OCI-LY3 (cell line): ENCODE measurements around the gene MOB3B.

Experiments
- H2AFZ ChIP-seq: fragments of 200-600, 300-600 bp; shearing (Covaris generic); 2 replicates; pipeline ENCODE4 v1.6.0; 2014; ENCODE audit warnings: antibody characterized with exemption, low read depth, low read length
- H3K27ac ChIP-seq: fragments of 200-600, 300-600 bp; sonication (generic); 2 replicates; pipeline ENCODE4 v1.5.1; 2014; ENCODE audit warnings: mild to moderate bottlenecking, low read length, moderate library complexity, mixed read lengths
- H3K27me3 ChIP-seq: fragments of 200-600, 300-600 bp; sonication (generic); 2 replicates; pipeline ENCODE4 v1.6.1; 2014; ENCODE audit warnings: low read depth, low read length, mixed read lengths
- H3K36me3 ChIP-seq: fragments of 200-600, 300-600 bp; sonication (generic); replicated peaks from 2 replicates; pipeline ENCODE3; 2014; ENCODE audit warnings: low read depth, low read length, mixed read lengths
- H3K4me1 ChIP-seq: fragments of 300-600, 200-600 bp; sonication (generic); 2 replicates; pipeline ENCODE4 v1.6.1; 2014; ENCODE audit warnings: low read length, mixed read lengths
- H3K4me2 ChIP-seq: fragments of 200-600, 300-600 bp; sonication (generic); 2 replicates; pipeline ENCODE4 v1.6.1; 2014; ENCODE audit warnings: low read length, mixed read lengths
- H3K4me3 ChIP-seq: fragments of 300-600, 200-600 bp; sonication (generic); 2 replicates; pipeline ENCODE4 v1.5.1; 2014; ENCODE audit warnings: antibody characterized with exemption, mild to moderate bottlenecking, low read length, moderate library complexity
- H3K79me2 ChIP-seq: fragments of 300-600, 200-600 bp; shearing (Covaris generic); 2 replicates; pipeline ENCODE4 v1.6.1; 2014; ENCODE audit warnings: mild to moderate bottlenecking, low read length, mixed read lengths
- H3K9ac ChIP-seq: fragments of 300-600, 200-600 bp; shearing (Covaris generic); 2 replicates; pipeline ENCODE4 v1.6.0; 2014; ENCODE audit warnings: mild to moderate bottlenecking, low read length, moderate library complexity
- H3K9me3 ChIP-seq: fragments of 200-600, 300-600 bp; shearing (Covaris generic); 2 replicates; pipeline ENCODE4 v1.6.1; 2014; ENCODE audit warnings: low read length, mixed read lengths; ENCODE audit not compliant: insufficient read depth
- H4K20me1 ChIP-seq: fragments of 200-600, 300-600 bp; sonication (generic); 2 replicates; pipeline ENCODE4 v1.6.1; 2016; ENCODE audit warnings: low read length, mixed read lengths; ENCODE audit not compliant: insufficient read depth
- EZH2phosphoT487 ChIP-seq: fragments of 200-600 bp; shearing (Covaris generic); IDR thresholded peaks from 2 replicates; pipeline ENCODE4 v1.6.1; 2018; ENCODE audit warnings: antibody characterized with exemption, mixed run types, low read depth
- TF ChIP-seq, protein P1 (sequence below): fragments of 200-600, 300-600 bp; sonication (generic); IDR thresholded peaks from 2 replicates; pipeline ENCODE4 v1.5.1; 2014; ENCODE audit warnings: antibody characterized with exemption, low read length, low read depth

MOB3B gene

DNA sequence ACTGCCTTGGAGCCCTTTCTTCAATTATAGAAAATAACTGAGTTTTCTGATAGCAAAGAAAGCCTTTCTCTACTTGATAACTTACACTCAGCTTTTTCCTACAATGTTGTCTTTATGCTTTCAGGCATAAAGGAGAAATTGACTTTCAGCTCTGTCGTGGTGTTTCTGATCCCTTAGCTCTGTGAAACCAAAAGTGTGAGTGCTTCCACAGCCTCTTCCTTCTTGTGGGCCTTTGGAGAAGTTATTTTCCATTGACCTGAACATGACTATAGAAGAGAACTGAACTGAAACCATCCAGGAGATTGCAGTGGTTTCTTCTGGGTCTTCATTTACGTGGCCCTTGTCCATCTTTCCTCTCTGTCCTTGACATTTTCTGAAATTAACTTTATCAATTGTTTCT lies 173.2 kb downstream of the MOB3B start:
- peaks cover 14% of the 10 kb centered on the region for H3K27me3 ChIP-seq
- no peaks in the 10 kb centered on the region for H3K9me3 ChIP-seq
- no peak overlapping the region for H2AFZ ChIP-seq
- H3K79me2 ChIP-seq = no peaks in the 10 kb centered on the region
- no peaks in the 10 kb centered on the region for H4K20me1 ChIP-seq
- no peak overlapping the region for H3K9ac ChIP-seq
- no peak overlapping the region for H3K4me2 ChIP-seq
- no peak overlapping the region for H3K27ac ChIP-seq
- H3K4me1 ChIP-seq = peaks cover 8% of the 10 kb centered on the region
- H3K36me3 ChIP-seq = no peaks in the 10 kb centered on the region
- no peak overlapping the region for H3K4me3 ChIP-seq
- no peak for TF ChIP-seq EZH2phosphoT487
- TF ChIP-seq, protein P1, sequence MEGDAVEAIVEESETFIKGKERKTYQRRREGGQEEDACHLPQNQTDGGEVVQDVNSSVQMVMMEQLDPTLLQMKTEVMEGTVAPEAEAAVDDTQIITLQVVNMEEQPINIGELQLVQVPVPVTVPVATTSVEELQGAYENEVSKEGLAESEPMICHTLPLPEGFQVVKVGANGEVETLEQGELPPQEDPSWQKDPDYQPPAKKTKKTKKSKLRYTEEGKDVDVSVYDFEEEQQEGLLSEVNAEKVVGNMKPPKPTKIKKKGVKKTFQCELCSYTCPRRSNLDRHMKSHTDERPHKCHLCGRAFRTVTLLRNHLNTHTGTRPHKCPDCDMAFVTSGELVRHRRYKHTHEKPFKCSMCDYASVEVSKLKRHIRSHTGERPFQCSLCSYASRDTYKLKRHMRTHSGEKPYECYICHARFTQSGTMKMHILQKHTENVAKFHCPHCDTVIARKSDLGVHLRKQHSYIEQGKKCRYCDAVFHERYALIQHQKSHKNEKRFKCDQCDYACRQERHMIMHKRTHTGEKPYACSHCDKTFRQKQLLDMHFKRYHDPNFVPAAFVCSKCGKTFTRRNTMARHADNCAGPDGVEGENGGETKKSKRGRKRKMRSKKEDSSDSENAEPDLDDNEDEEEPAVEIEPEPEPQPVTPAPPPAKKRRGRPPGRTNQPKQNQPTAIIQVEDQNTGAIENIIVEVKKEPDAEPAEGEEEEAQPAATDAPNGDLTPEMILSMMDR = no peak

DNA sequence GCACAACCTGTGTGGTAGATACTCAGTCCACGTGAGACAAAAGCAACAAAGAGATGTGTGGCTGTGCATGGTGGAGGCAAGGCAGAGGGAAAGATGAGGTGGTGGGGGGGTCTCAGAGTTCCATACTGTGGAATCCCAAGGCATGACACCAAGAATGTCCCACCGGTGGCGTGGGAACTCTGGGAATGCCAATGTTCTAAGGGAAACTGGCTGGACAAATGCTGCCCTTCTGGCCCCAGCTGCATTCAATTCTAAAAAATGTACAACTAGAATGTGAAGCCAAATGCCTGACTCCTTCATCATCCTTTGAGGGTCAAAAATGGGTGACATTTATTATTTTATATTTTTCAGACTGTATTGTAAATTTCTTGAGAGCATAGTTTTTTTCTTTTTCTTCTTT lies 174.4 kb downstream of the MOB3B start:
- Histone ChIP-seq H2AFZ (no peak overlapping the region), H3K36me3 (no peaks in the 10 kb centered on the region)
- TF ChIP-seq EZH2phosphoT487 = no peak
- TF ChIP-seq, protein P1 = no peak

DNA sequence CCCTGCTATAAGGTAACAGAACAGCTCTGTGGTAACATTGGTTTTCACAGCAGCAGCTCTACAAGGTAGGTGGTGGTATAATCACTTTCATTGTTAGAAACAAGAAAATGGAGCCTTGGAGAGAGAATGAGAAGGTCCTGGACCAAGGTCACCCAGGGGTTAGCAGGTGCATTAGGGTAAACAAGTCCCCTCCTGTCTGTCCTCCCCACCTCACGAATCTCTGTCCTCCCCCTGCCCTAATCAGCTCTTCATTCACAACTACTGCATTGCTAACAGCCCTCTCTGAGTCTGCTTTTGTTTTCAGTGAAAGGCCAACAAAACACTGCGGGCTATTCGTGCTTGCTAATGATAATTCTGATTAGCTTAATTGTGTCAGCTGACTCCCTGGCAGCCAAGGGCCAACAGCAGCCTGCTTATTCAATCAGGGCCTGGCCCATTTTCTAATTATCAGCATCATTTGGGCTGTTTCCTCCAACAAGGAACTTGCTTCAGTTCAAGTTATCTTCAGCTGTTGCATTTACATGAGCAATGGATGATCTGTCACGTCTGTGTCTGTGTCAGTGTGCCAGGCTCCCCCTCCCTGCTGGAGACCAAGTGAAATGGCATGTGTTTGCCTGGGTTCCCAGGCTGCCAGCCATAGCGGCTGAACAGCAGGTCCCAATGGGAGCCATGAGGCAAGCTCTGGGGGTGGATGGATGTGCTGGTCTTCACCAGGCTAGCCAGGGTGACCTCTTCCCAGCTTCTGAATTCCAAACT lies 176.0 kb downstream of the MOB3B start:
- no peaks in the 10 kb centered on the region for H3K79me2 ChIP-seq
- no peak overlapping the region for H2AFZ ChIP-seq
- H3K9ac ChIP-seq = no peak overlapping the region
- H4K20me1 ChIP-seq = no peaks in the 10 kb centered on the region
- no peak for TF ChIP-seq EZH2phosphoT487
- TF ChIP-seq, protein P1 = no peak
- no peak overlapping the region for H3K27ac ChIP-seq
- peaks cover under 1% of the 10 kb centered on the region; the same call in 1 of the 2 replicates for H3K27me3 ChIP-seq
- H3K9me3 ChIP-seq = no peaks in the 10 kb centered on the region
- no peak overlapping the region for H3K4me2 ChIP-seq
- no peaks in the 10 kb centered on the region for H3K36me3 ChIP-seq
- peaks cover 8% of the 10 kb centered on the region for H3K4me1 ChIP-seq
- no peak overlapping the region for H3K4me3 ChIP-seq

More for the DNA sequence above, 174.4 kb downstream of the MOB3B start:
- H3K27me3 ChIP-seq = peaks cover 5% of the 10 kb centered on the region; the same call in 1 of the 2 replicates
- H3K79me2 ChIP-seq = no peaks in the 10 kb centered on the region
- H3K9ac ChIP-seq = no peak overlapping the region
- H3K9me3 ChIP-seq = no peaks in the 10 kb centered on the region
- H4K20me1 ChIP-seq = no peaks in the 10 kb centered on the region
- no peak overlapping the region for H3K4me3 ChIP-seq
- peaks cover 8% of the 10 kb centered on the region for H3K4me1 ChIP-seq
- no peak overlapping the region for H3K4me2 ChIP-seq
- H3K27ac ChIP-seq = no peak overlapping the region

DNA sequence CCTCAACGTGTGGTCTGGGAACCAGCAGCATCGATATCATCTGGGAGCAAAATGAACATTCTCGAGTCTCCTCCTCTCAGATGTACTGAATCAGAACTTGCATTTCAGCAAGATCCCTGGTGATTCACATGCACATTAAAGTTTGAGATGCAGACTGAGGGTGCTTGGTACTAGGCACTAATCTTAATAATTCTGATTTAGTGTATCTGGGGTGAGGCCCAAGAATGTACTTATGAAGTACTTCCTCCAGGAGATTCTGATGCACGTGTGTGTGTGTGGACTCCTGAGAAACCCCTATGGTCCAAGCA lies 176.5 kb downstream of the MOB3B start:
- Histone ChIP-seq H2AFZ (no peak overlapping the region), H3K4me3 (no peak overlapping the region), H3K27ac (no peak overlapping the region), H3K9ac (no peak overlapping the region), H3K27me3 (no peaks in the 10 kb centered on the region), H3K4me1 (peaks cover 8% of the 10 kb centered on the region), H3K36me3 (no peaks in the 10 kb centered on the region), H3K4me2 (no peak overlapping the region), H3K9me3 (no peaks in the 10 kb centered on the region), H4K20me1 (no peaks in the 10 kb centered on the region), H3K79me2 (no peaks in the 10 kb centered on the region)
- TF ChIP-seq, protein P1 = no peak
- TF ChIP-seq EZH2phosphoT487 = no peak
